Gastrocnemius medialis (tissue), 4 donors: ENCODE data around the gene TFDP1. TPM values are rescaled to one million over a fixed set of nuclear protein-coding genes. Genes with fewer than 3 reads are reported as not detected.

ENCODE experiments used
- ATAC-seq, 2 donors: fragments of 150-250 bp; one replicate each; pipeline ENCODE4 v1.9.1; 2016
- DNase-seq, 2 donors: peaks; one replicate each; pipeline ENCODE4 v3.0.0-alpha.2; 2019
- H3K27ac ChIP-seq, 4 donors: fragments of 200-600 bp; sonication (generic); 1 replicate in 1 of 4; 2 replicates in 3 of 4; pipeline ENCODE4 v1.5.1; 2016 to 2018; ENCODE audit warnings: mild to moderate bottlenecking in 2 of 4, moderate library complexity in 1 of 4
- H3K27me3 ChIP-seq, 3 donors: fragments of 200-600 bp; sonication (generic) in 2 of 3; 1 replicate in 1 of 3; 2 replicates in 2 of 3; pipeline versions ENCODE4 v1.5.1 to v1.6.0; 2016 to 2019; ENCODE audit warnings: mild to moderate bottlenecking in 1 of 3, moderate library complexity in 1 of 3
- H3K36me3 ChIP-seq, 2 donors: fragments of 200-600 bp; sonication (generic) in 1 of 2; one replicate each; pipeline ENCODE4 v1.5.1; 2017 to 2018
- H3K4me1 ChIP-seq, 2 donors: fragments of 200-600 bp; sonication (generic) in 1 of 2; one replicate each; pipeline ENCODE4 v1.5.1; 2016 to 2017; ENCODE audit warnings: mild to moderate bottlenecking in 2 of 2
- H3K4me3 ChIP-seq, 4 donors: fragments of 200-600 bp; sonication (generic) in 3 of 4; 1 replicate in 1 of 4; 2 replicates in 3 of 4; pipeline ENCODE4 v1.5.1; 2016 to 2019; ENCODE audit warnings: mild to moderate bottlenecking in 2 of 4
- H3K9me3 ChIP-seq, 3 donors: fragments of 200-600 bp; sonication (generic) in 2 of 3; 1 replicate in 1 of 3; 2 replicates in 2 of 3; pipeline ENCODE4 v1.5.1; 2016 to 2019
- CTCF ChIP-seq, 5 experiments: fragments of 450-650 bp in 3 of 5; fragments of 200-600 bp in 2 of 5; sonication (generic) in 2 of 5; IDR thresholded peaks in 4 of 5; conservative IDR thresholded peaks in 1 of 5; 1 replicate in 4 of 5; 2 replicates in 1 of 5; pipeline ENCODE4 v1.5.1; 2016 to 2019; ENCODE audit warnings: antibody characterized with exemption in 5 of 5, mild to moderate bottlenecking in 3 of 5, moderate library complexity in 3 of 5
- POLR2A ChIP-seq, 2 donors: fragments of 450-650 bp; IDR thresholded peaks; one replicate each; pipeline ENCODE4 v1.6.1; 2017; ENCODE audit warnings: antibody characterized with exemption in 2 of 2, mild to moderate bottlenecking in 2 of 2, moderate library complexity in 2 of 2
- in situ Hi-C, 4 donors: fragments of 200-750 bp; cut with MboI; loops; one replicate each; pipeline versions ENCODE4 v1.15.0 to v1.8.0; 2017; ENCODE audit warnings: low sequenced_read_pairs in 4 of 4
- intact Hi-C: fragments of 100-400 bp; cut with DNase I; formaldehyde crosslinking; loops from one replicate; pipeline ENCODE4 v1.15.1; 2023; ENCODE audit warnings: low total_unique reads
- total RNA-seq, 4 donors: library from RNA; depleted of rRNA; stranded (reverse); fragments of >200 nt; gene quantifications; one replicate each; pipeline versions ENCODE4 v1.1.0 to v1.2.3, GENCODE V29; 2016

Gene TFDP1
- total RNA-seq, 4 donors from 2014 or later, result 14.9 to 35.4 (median 29.1) TPM

GRCh38 chr13:113545455-113545930, 39.1 kb upstream of the TFDP1 start:
- no peaks in the 10 kb centered on the region for H3K9me3 ChIP-seq
- intact Hi-C loops (no loop called here), in situ Hi-C loops (no loop called here)
- no peaks in the 10 kb centered on the region for H3K36me3 ChIP-seq
- ATAC-seq (no peak), DNase-seq (no peak)
- peak overlapping the region in 1 of 4 donors; percentile 21 for H3K4me3 ChIP-seq
- H3K27ac ChIP-seq, result peak overlapping the region in 3 of 4 donors; percentile 18 to 54 (median 45)
- H3K27me3 ChIP-seq, result no peaks in the 10 kb centered on the region
- TF ChIP-seq CTCF (IDR thresholded peaks at IDR 0.05 in 4 of 5, conservative IDR thresholded peaks at IDR 0.05 in 1 of 5) (no peak), POLR2A (IDR thresholded peaks at IDR 0.05) (no peak)
- H3K4me1 ChIP-seq, result peaks cover 0 to 13% of the 10 kb centered on the region in 2 donors

GRCh38 chr13:113545931-113546516, 38.5 kb upstream of the TFDP1 start:
- intact Hi-C loops (no loop called here), in situ Hi-C loops (no loop called here)
- peaks cover 0 to 13% of the 10 kb centered on the region in 2 donors for H3K4me1 ChIP-seq
- H3K4me3 ChIP-seq, result peak overlapping the region in 2 of 4 donors; percentile 13 to 21
- peak overlapping the region; percentile 26 to 54 (median 48) for H3K27ac ChIP-seq
- TF ChIP-seq POLR2A (IDR thresholded peaks at IDR 0.05) (no peak), CTCF (IDR thresholded peaks at IDR 0.05 in 4 of 5, conservative IDR thresholded peaks at IDR 0.05 in 1 of 5) (no peak)
- DNase-seq, result no peak
- no peak for ATAC-seq
- H3K27me3 ChIP-seq, result no peaks in the 10 kb centered on the region
- H3K9me3 ChIP-seq, result no peaks in the 10 kb centered on the region
- H3K36me3 ChIP-seq, result peaks cover 0 to under 1% of the 10 kb centered on the region in 2 donors

GRCh38 chr13:113546571-113547237, 37.8 kb upstream of the TFDP1 start:
- ATAC-seq (peak in 1 of 2 donors; percentile 52), DNase-seq (no peak)
- in situ Hi-C loops, result no loop called here
- intact Hi-C loops, result no loop called here
- Histone ChIP-seq H3K4me3 (peak overlapping the region in 1 of 4 donors; percentile 21), H3K4me1 (peaks cover 0 to 13% of the 10 kb centered on the region in 2 donors), H3K27ac (peak overlapping the region; percentile 33 to 54 (median 48)), H3K27me3 (no peaks in the 10 kb centered on the region), H3K9me3 (no peaks in the 10 kb centered on the region), H3K36me3 (peaks cover 0 to 7% of the 10 kb centered on the region in 2 donors)
- no peak for TF ChIP-seq POLR2A (IDR thresholded peaks at IDR 0.05)
- TF ChIP-seq CTCF (IDR thresholded peaks at IDR 0.05 in 4 of 5, conservative IDR thresholded peaks at IDR 0.05 in 1 of 5), result no peak

GRCh38 chr13:113547238-113547971, 37.1 kb upstream of the TFDP1 start:
- H3K27me3 ChIP-seq, result no peaks in the 10 kb centered on the region
- ATAC-seq, result peak; percentile 57 to 58
- H3K4me1 ChIP-seq, result peaks cover 0 to 13% of the 10 kb centered on the region in 2 donors
- H3K27ac ChIP-seq, result peak overlapping the region; percentile 16 to 54 (median 40)
- peaks cover 0 to 9% of the 10 kb centered on the region in 2 donors for H3K36me3 ChIP-seq
- TF ChIP-seq POLR2A (IDR thresholded peaks at IDR 0.05) (no peak), CTCF (IDR thresholded peaks at IDR 0.05 in 4 of 5, conservative IDR thresholded peaks at IDR 0.05 in 1 of 5) (no peak)
- intact Hi-C loops (no loop called here), in situ Hi-C loops (no loop called here)
- H3K4me3 ChIP-seq, result no peak overlapping the region
- peak in 1 of 2 donors; percentile 29 for DNase-seq
- no peaks in the 10 kb centered on the region for H3K9me3 ChIP-seq
